Femur (tissue), 1 donor: Measurements from ENCODE around the gene TRIM64C.
"Not testable (repeated sequence)": the region's sequence is repeated elsewhere in the genome, so short reads cannot be mapped to it uniquely, and the experiment has no call there.

ENCODE experiments used
- DNase-seq: peaks from one replicate; pipeline ENCODE4 v3.0.0-alpha.2; 2017

TRIM64C gene, protein sequence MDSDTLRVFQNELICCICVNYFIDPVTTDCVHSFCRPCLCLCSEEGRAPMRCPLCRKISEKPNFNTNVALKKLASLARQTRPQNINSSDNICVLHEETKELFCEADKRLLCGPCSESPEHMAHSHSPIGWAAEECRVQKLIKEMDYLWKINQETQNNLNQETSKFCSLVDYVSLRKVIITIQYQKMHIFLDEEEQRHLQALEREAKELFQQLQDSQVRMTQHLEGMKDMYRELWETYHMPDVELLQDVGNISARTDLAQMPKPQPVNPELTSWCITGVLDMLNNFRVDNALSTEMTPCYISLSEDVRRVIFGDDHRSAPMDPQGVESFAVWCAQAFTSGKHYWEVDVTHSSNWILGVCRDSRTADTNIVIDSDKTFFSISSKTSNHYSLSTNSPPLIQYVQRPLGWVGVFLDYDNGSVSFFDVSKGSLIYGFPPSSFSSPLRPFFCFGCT

DNA sequence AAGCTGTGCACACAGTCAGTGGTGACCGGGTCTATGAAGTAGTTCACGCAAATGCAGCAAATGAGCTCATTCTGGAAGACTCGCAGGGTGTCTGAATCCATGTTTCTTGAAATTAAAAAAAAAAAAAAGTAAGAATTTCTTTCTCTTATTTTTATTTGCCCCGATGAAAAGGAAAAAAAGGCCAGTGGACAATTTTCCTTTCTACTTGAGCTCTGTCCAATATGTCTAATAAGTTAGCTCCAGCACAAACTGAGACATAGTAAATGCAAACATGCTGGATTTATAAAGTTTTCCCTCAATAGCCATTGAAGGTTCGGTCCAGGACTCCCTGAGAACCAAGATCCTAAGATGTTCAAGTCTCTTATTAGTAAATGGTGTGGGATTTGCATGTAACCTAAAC lies at the start of gene TRIM64C:
TSS of gene TRIM64C (minus strand) at position 101 of the 400 bp plus-strand sequence. CDS start at position 101, 0 bp downstream.
- not testable (repeated sequence) for DNase-seq

DNA sequence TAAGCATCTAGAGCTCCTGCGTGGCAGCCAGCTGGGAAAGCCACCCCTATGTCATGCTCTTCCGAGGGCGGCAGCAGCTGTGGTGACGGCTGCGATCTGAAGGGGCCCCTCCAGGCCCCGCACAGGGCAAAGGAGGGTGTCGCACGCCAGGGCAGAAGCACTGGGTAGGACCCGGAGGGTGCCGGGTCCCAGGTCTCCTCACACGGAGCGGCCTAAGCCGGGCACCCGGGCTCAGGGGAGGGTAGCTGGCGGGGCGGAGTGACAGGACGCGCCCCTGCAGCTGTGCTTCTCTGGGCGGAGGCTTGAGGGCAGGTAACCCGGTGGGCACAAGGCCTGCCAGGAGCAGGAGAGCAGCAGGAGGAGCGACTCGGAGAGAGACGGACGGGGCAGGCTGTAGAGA lies 43.4 kb upstream of the TRIM64C start:
- not testable (repeated sequence) for DNase-seq

DNA sequence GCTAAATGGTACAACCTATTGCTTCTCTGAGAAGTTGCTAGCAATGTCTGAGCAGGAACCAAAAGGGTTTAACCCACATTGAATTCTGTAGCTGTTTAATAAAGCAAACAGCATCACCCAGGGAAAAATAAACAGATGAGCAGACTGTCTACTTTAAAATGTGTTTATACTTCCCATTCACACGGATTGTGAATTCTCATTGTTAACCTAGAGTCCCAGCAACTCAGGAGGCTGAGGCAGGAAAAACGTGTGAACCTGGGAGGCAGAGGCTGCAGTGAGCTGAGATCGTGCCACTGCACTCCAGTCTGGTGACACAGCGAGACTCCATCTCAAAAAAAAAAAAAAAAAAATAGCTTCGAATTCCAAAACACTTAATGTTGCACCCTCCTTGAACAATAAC lies 11.0 kb upstream of the TRIM64C start:
- not testable (repeated sequence) for DNase-seq

DNA sequence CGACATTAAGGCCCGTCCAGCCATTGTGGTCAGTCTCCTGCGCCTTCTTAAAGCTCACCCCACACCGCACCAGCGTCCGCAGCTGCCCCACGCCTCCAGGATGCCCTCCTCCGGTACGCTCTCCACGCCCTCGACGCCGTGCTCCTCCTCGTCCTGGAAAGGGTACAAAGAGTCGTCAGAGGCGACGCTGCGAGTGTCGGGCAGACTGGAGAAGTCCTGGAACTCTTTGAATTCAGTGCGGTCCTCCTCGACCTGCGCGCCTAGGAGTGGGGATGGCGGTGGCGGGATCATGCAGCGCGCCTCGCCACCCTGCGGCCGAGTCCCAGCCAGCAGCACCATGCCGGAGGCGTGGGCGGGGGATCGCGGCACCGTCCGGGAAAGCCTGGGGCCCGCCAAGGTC lies 9.1 kb downstream of the TRIM64C start:
- DNase-seq: not testable (repeated sequence)

DNA sequence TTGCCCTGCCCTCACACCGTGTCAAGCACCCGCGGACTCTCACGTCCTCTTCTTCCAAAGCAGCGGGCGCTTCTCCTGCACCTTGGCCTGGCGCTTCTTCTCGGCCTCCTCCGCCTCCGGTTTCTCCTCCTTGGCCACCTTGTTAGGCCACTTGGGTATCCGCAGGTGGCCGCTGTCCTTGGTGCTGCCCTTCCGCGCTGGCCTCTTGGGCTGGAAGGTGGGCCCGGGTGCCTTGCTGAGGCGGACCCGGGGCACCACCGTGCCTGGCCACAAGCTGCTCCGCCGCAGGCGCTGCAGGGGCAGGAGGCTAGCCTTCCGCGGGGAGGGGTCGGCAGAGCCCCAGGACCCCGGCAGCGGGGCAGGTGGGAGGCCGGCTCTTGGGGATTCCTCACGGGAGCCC lies 10.7 kb downstream of the TRIM64C start:
- DNase-seq: not testable (repeated sequence)

DNA sequence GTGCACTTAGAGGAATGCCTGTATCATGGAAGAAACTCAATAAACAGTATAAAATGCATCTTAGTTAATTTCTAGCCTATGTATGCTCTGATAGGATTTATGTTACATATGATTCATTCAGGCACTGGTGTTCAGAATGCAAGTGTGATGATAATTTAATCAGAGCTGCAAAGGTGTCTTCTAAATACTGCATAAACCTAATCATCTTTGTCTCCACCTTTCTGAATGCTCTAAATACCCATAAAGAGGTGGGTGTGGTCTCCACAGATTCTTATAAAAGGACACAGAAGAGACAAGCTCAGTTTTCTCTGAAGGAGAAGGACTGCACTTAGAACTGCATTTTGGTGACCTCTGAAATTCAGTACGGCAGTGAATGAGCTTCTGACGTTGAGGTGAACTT lies 30.4 kb downstream of the TRIM64C start, which contains the start of gene TRIM49B:
TSS of gene TRIM49B (plus strand) at position 301 of the 400 bp plus-strand sequence. CDS start 2,777 bp downstream, outside the sequence.
- DNase-seq: not testable (repeated sequence)
